Upper lobe of left lung (tissue), 6 donors: ENCODE data around the gene CEP44. TPM values are rescaled to one million over a fixed set of nuclear protein-coding genes. Genes with fewer than 3 reads are reported as not detected.

Source experiments
- ATAC-seq, 2 donors: fragments of 200-7000 bp; cut with Tn5 transposase; one replicate each; pipeline ENCODE4 v1.9.1; 2022; ENCODE audit warnings: mild to moderate bottlenecking in 2 of 2, moderate library complexity in 2 of 2; ENCODE audit not compliant: low FRiP score in 2 of 2
- DNase-seq, 2 donors: peaks; one replicate each; pipeline ENCODE4 v3.0.0-alpha.2; 2019 to 2020
- H3K27ac ChIP-seq, 4 donors: fragments of 200-600 bp; sonication (generic); one replicate each; pipeline ENCODE4 v1.5.1; 2016 to 2019
- H3K27me3 ChIP-seq, 4 donors: fragments of 200-600 bp; sonication (generic); one replicate each; pipeline ENCODE4 v1.5.1; 2017 to 2019
- H3K36me3 ChIP-seq, 4 donors: fragments of 200-600 bp; sonication (generic); one replicate each; pipeline ENCODE4 v1.5.1; 2016 to 2019
- H3K4me1 ChIP-seq, 4 donors: fragments of 200-600 bp; sonication (generic); one replicate each; pipeline ENCODE4 v1.5.1; 2018 to 2019
- H3K4me3 ChIP-seq, 4 donors: fragments of 200-600 bp; sonication (generic); one replicate each; pipeline ENCODE4 v1.5.1; 2017 to 2019; ENCODE audit warnings: mild to moderate bottlenecking in 2 of 4, moderate library complexity in 1 of 4
- H3K9me3 ChIP-seq, 4 donors: fragments of 200-600 bp; sonication (generic); one replicate each; pipeline ENCODE4 v1.5.1; 2018 to 2019
- EP300 ChIP-seq, 4 donors: sonication (generic); formaldehyde crosslinking; IDR thresholded peaks; one replicate each; pipeline ENCODE4 v1.5.1; 2017; ENCODE audit warnings: antibody characterized with exemption in 4 of 4, control low read depth in 2 of 4
- POLR2A ChIP-seq, 4 donors: fragments of 450-650 bp; IDR thresholded peaks; one replicate each; pipeline ENCODE4 v1.5.1; 2016 to 2017; ENCODE audit warnings: antibody characterized with exemption in 4 of 4, mild to moderate bottlenecking in 2 of 4
- POLR2AphosphoS5 ChIP-seq, 2 donors: sonication (generic); formaldehyde crosslinking; IDR thresholded peaks; one replicate each; pipeline ENCODE4 v1.5.1; 2017; ENCODE audit warnings: antibody characterized with exemption in 2 of 2
- WGBS, 2 donors: methylation state at CpG; one replicate each; pipeline ENCODE4 v1.1.5; 2017 to 2018; 5-methylcytosine and 5-hydroxymethylcytosine counted together
- total RNA-seq, 6 donors: library from RNA; depleted of rRNA in 4 of 6; stranded (reverse); fragments of >200 nt in 4 of 6; gene quantifications; one replicate each; pipeline versions ENCODE4 v1.1.0 to v1.2.1, GENCODE V29; 2016 to 2021
- TF ChIP-seq, protein P1 (sequence below), 6 experiments: fragments of 450-650 bp in 4 of 6; fragments of 200-600 bp in 2 of 6; sonication (generic) in 2 of 6; IDR thresholded peaks; one replicate each; pipeline ENCODE4 v1.5.1; 2016 to 2019; ENCODE audit warnings: antibody characterized with exemption in 6 of 6
- donor health status: DM: no; HTN: no; CAD: no; lungs with moderate emphysema.
- donor health status: DM: no; HTN: yes; CAD: no; lungs with severe emphysema.

Gene CEP44
- total RNA-seq, 6 donors from 2014 or later: 9.9 to 33.1 (median 12.7) TPM

DNA sequence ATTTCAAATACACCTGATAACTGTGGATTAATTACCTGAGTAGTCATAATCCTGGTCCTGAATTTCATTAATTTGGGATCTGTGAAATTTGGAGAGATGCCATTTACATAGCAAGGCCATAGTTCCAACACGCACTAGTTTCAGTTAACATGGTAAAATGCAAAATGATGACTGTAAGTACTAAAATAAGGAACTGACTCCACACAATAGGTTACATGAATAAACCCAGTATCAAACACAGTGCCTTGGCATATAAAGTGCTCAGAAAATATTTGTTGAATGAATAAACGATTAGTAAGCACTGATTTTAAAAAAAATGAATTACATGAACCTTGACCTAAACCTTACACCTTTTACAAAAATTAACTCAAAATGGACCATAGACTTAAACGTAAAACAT, 9.3 kb upstream of the CEP44 start:
- TF ChIP-seq POLR2AphosphoS5 (IDR thresholded peaks at IDR 0.05) (no peak), EP300 (IDR thresholded peaks at IDR 0.05) (no peak), POLR2A (IDR thresholded peaks at IDR 0.05) (no peak)
- TF ChIP-seq, protein P1, sequence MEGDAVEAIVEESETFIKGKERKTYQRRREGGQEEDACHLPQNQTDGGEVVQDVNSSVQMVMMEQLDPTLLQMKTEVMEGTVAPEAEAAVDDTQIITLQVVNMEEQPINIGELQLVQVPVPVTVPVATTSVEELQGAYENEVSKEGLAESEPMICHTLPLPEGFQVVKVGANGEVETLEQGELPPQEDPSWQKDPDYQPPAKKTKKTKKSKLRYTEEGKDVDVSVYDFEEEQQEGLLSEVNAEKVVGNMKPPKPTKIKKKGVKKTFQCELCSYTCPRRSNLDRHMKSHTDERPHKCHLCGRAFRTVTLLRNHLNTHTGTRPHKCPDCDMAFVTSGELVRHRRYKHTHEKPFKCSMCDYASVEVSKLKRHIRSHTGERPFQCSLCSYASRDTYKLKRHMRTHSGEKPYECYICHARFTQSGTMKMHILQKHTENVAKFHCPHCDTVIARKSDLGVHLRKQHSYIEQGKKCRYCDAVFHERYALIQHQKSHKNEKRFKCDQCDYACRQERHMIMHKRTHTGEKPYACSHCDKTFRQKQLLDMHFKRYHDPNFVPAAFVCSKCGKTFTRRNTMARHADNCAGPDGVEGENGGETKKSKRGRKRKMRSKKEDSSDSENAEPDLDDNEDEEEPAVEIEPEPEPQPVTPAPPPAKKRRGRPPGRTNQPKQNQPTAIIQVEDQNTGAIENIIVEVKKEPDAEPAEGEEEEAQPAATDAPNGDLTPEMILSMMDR (IDR thresholded peaks at IDR 0.05): no peak
- Histone ChIP-seq H3K4me1 (peaks cover 0 to 14% (median 5%) of the 10 kb centered on the region in 4 donors), H3K27ac (no peak overlapping the region), H3K9me3 (no peaks in the 10 kb centered on the region), H3K36me3 (no peaks in the 10 kb centered on the region), H3K4me3 (no peak overlapping the region), H3K27me3 (no peaks in the 10 kb centered on the region)
- DNase-seq (no peak), ATAC-seq (no peak)
- WGBS, 2 donors: 83 to 94% methylated on average over 3 of the region's 3 CpGs

DNA sequence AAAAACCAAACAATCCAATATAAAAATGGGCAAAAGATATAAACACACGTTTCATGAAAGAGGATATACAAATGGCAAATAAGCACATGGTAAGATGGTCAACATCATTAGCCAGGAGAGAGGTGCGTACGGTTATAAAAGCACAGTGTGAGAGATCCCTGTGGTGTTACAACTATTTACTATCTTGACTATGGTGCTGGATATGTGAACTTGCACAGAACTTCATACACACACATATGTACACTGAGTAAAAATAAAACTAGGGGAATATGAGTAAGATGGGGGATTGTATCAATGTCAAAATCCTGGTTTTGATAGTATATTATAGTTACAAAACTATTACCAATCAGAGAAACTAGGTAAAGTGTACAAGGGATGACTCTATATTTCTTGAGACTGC, 8.6 kb upstream of the CEP44 start:
- no peak for ATAC-seq
- Histone ChIP-seq H3K4me1 (peaks cover 0 to 14% (median 7%) of the 10 kb centered on the region in 4 donors), H3K4me3 (no peak overlapping the region), H3K36me3 (no peaks in the 10 kb centered on the region), H3K27me3 (no peaks in the 10 kb centered on the region), H3K27ac (no peak overlapping the region), H3K9me3 (no peaks in the 10 kb centered on the region)
- DNase-seq: no peak
- WGBS, 2 donors: 80 to 81% methylated on average over 3 of the region's 3 CpGs
- TF ChIP-seq EP300 (IDR thresholded peaks at IDR 0.05) (no peak), POLR2AphosphoS5 (IDR thresholded peaks at IDR 0.05) (no peak)
- TF ChIP-seq, protein P1 (IDR thresholded peaks at IDR 0.05): no peak

DNA sequence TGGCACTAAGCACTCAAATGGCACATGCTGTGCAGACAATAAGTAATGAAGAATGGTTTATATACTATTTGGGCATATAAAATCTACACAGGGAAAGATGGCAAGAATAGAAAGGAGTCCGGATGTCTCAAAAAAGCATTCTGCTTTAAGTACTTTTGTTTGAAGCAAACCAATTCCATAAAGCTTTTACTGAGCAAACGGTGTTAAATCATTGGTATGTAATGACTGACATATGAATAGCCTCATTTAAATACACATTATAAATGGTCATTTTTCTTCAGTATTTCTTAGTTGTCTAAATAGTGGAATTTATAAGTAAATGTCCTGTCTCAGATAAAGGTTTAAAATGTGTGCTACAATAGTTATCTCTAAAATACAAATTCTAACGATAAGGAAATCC, 6.3 kb upstream of the CEP44 start:
- no peak overlapping the region for H3K4me3 ChIP-seq
- DNase-seq (no peak), ATAC-seq (no peak)
- no peaks in the 10 kb centered on the region for H3K36me3 ChIP-seq
- 82 to 83% methylated on average over 3 of the region's 3 CpGs for WGBS, 2 donors
- H3K27ac ChIP-seq: no peak overlapping the region
- H3K4me1 ChIP-seq: peaks cover 4 to 32% (median 16%) of the 10 kb centered on the region in 4 donors
- TF ChIP-seq EP300 (IDR thresholded peaks at IDR 0.05) (no peak), POLR2A (IDR thresholded peaks at IDR 0.05) (no peak), POLR2AphosphoS5 (IDR thresholded peaks at IDR 0.05) (no peak)
- TF ChIP-seq, protein P1 (IDR thresholded peaks at IDR 0.05): no peak
- H3K27me3 ChIP-seq: no peaks in the 10 kb centered on the region
- H3K9me3 ChIP-seq: no peaks in the 10 kb centered on the region

DNA sequence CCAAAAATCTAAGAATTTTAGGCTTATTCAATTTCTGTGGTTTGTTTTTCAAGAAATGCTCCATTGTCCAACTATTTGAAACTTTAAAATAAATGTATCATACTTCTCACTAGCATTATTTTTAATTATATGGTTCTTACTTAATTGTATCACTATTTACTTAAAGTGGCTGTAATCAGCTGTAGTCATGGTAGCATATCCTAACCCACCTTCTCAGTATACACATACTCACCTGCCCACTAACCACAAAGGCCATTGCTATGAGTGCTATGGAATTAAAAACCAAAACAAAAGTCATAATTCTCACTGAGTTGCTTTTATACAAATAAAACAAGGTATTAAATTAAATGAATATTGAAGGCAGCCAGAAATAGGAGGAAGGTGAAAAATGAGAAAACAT, 5.2 kb upstream of the CEP44 start:
- H3K27me3 ChIP-seq: no peaks in the 10 kb centered on the region
- H3K27ac ChIP-seq: no peak overlapping the region
- no peaks in the 10 kb centered on the region for H3K36me3 ChIP-seq
- DNase-seq (no peak), ATAC-seq (no peak)
- TF ChIP-seq, protein P1 (IDR thresholded peaks at IDR 0.05): no peak
- TF ChIP-seq POLR2AphosphoS5 (IDR thresholded peaks at IDR 0.05) (no peak), EP300 (IDR thresholded peaks at IDR 0.05) (no peak), POLR2A (IDR thresholded peaks at IDR 0.05) (no peak)
- no peaks in the 10 kb centered on the region for H3K9me3 ChIP-seq
- peaks cover 4 to 32% (median 18%) of the 10 kb centered on the region in 4 donors for H3K4me1 ChIP-seq
- no peak overlapping the region for H3K4me3 ChIP-seq

DNA sequence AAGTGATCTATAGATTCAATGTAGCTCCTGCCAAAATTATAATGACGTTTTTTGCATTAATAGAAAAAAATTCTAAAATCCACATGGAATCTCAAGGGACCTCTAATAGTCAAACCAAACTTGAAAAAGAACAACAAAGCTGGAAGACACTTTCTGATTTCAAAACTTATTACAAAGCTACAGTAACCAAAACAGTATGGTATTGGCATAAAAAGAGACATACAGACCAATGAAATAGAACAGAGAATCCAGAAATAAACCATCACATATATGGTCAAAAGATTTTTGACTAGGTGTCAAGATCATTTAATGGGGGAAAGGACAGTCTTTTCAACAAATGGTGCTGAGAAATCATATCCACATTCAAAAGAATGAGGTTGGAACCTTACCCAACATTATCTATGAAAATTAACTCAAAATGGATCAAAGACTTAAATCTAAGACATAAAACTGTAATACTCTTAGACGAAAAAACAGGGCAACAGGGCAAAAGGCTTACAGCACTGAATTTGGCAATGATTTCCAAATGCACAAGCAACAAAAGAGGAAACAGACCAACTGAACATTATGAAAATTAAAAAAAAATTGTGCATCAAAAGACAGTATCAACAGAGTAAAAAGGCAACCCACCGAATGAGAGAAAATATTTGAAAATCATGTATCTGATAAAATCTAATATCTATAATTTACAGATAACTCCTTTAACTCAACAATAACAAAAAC, 4.1 kb upstream of the CEP44 start:
- H3K9me3 ChIP-seq: no peaks in the 10 kb centered on the region
- H3K27ac ChIP-seq: no peak overlapping the region
- no peaks in the 10 kb centered on the region for H3K27me3 ChIP-seq
- DNase-seq (no peak), ATAC-seq (no peak)
- peaks cover 4 to 36% (median 22%) of the 10 kb centered on the region in 4 donors for H3K4me1 ChIP-seq
- TF ChIP-seq POLR2A (IDR thresholded peaks at IDR 0.05) (no peak), POLR2AphosphoS5 (IDR thresholded peaks at IDR 0.05) (no peak), EP300 (IDR thresholded peaks at IDR 0.05) (no peak)
- TF ChIP-seq, protein P1 (IDR thresholded peaks at IDR 0.05): no peak
- WGBS, 2 donors: 81 to 83% methylated on average over 3 of the region's 3 CpGs
- no peak overlapping the region for H3K4me3 ChIP-seq
- H3K36me3 ChIP-seq: no peaks in the 10 kb centered on the region
